Lung (tissue), 12 donors: ENCODE results near the gene APOBEC3B. TPM values are rescaled to one million over a fixed set of nuclear protein-coding genes. Genes with fewer than 3 reads are reported as not detected.

Experiments
- ATAC-seq: fragments of 200-7000 bp; cut with Tn5 transposase; one replicate; pipeline ENCODE4 v1.9.1; 2020; ENCODE audit warnings: moderate number of reproducible peaks; ENCODE audit not compliant: insufficient read depth, low FRiP score
- DNase-seq, 3 donors: peaks; one replicate each; pipeline ENCODE4 v3.0.0-alpha.2; 2013 to 2017
- H3K27ac ChIP-seq, 2 donors: one replicate each; pipeline ENCODE4 v1.5.1; 2013; ENCODE audit warnings: mild to moderate bottlenecking in 2 of 2, moderate library complexity in 2 of 2, control low read depth in 1 of 2, inconsistent platforms in 1 of 2, low read depth in 1 of 2, low read length in 1 of 2
- H3K27me3 ChIP-seq, 3 donors: one replicate each; pipeline ENCODE4 v1.5.1; 2013; ENCODE audit warnings: low read length in 2 of 3; ENCODE audit not compliant: control insufficient read depth in 3 of 3, insufficient read depth in 3 of 3
- H3K36me3 ChIP-seq, 4 donors: one replicate each; pipeline ENCODE4 v1.5.1; 2013; ENCODE audit warnings: low read length in 4 of 4, mild to moderate bottlenecking in 1 of 4, moderate library complexity in 1 of 4; ENCODE audit not compliant: control insufficient read depth in 4 of 4, insufficient read depth in 4 of 4
- H3K4me1 ChIP-seq, 5 donors: one replicate each; pipeline ENCODE4 v1.5.1; 2013; ENCODE audit warnings: low read length in 5 of 5, mild to moderate bottlenecking in 2 of 5, moderate library complexity in 1 of 5; ENCODE audit not compliant: control insufficient read depth in 5 of 5, insufficient read depth in 5 of 5
- H3K4me3 ChIP-seq: one replicate; pipeline ENCODE4 v1.5.1; 2013; ENCODE audit warnings: mild to moderate bottlenecking, control low read depth, moderate library complexity
- H3K9ac ChIP-seq, 2 donors: one replicate each; pipeline ENCODE4 v1.5.1; 2013; ENCODE audit warnings: low read length in 2 of 2, control low read depth in 1 of 2; ENCODE audit not compliant: insufficient read depth in 1 of 2
- H3K9me3 ChIP-seq, 4 donors: one replicate each; pipeline ENCODE4 v1.5.1; 2013; ENCODE audit warnings: low read length in 3 of 4, mild to moderate bottlenecking in 1 of 4, moderate library complexity in 1 of 4; ENCODE audit not compliant: control insufficient read depth in 4 of 4, insufficient read depth in 3 of 4
- CTCF ChIP-seq: IDR thresholded peaks from 2 replicates; pipeline ENCODE4 v1.5.1; 2012; ENCODE audit warnings: mild to moderate bottlenecking; ENCODE audit errors: control extremely low read depth, extremely low read depth
- WGBS, 2 donors: extraction: QIAGEN DNeasy Blood & Tissue Kit; methylation state at CpG; one replicate each; pipeline ENCODE4 v1.1.7; 2013; 5-methylcytosine and 5-hydroxymethylcytosine counted together
- polyA plus RNA-seq, 2 donors: library from polyadenylated mRNA; stranded (reverse); fragments of 200-250 nt; gene quantifications; one replicate each; pipeline ENCODE4 v1.2.1, GENCODE V29; 2013
- total RNA-seq, 2 donors: library from RNA; depleted of rRNA in 1 of 2; stranded (reverse); fragments of >200 nt in 1 of 2; gene quantifications; one replicate each; pipeline ENCODE4 v1.2.1, GENCODE V29; 2014 to 2021
- donor health status: control.
- donor health status: control.
- donor health status: Bipolar disorder and iron deficiency.
- donor health status: healthy.
- donor health status: DM: yes; HTN: yes; CAD: no.

The APOBEC3B gene
- total and polyA plus RNA-seq, 4 donors: 1.0 to 4.5 (median 3.5) TPM

GRCh38 chr22:38936562-38936961 lies 45.6 kb upstream of the APOBEC3B start:
- Histone ChIP-seq H3K4me1 (peaks cover 0 to 4% (median 0%) of the 10 kb centered on the region in 5 donors), H3K27ac (no peak overlapping the region), H3K9me3 (no peaks in the 10 kb centered on the region), H3K4me3 (no peak overlapping the region), H3K9ac (no peak overlapping the region), H3K36me3 (no peaks in the 10 kb centered on the region), H3K27me3 (no peaks in the 10 kb centered on the region)
- 79 to 82% methylated on average over 17 of the region's 17 CpGs for WGBS, 2 donors
- DNase-seq (no peak), ATAC-seq (no peak)
- TF ChIP-seq CTCF: no peak

GRCh38 chr22:38937036-38937435 lies 45.1 kb upstream of the APOBEC3B start:
- peaks cover 0 to 4% (median 0%) of the 10 kb centered on the region in 5 donors for H3K4me1 ChIP-seq
- H3K27ac ChIP-seq: no peak overlapping the region
- DNase-seq (no peak), ATAC-seq (no peak)
- no peaks in the 10 kb centered on the region for H3K27me3 ChIP-seq
- H3K9ac ChIP-seq: no peak overlapping the region
- no peak overlapping the region for H3K4me3 ChIP-seq
- WGBS, 2 donors: 93 to 97% methylated on average over 4 of the region's 4 CpGs
- H3K9me3 ChIP-seq: no peaks in the 10 kb centered on the region
- no peak for TF ChIP-seq CTCF
- no peaks in the 10 kb centered on the region for H3K36me3 ChIP-seq

- H3K4me1 ChIP-seq: peaks cover 0 to 4% (median 0%) of the 10 kb centered on the region in 5 donors
- H3K4me3 ChIP-seq: no peak overlapping the region
- no peaks in the 10 kb centered on the region for H3K9me3 ChIP-seq
- ATAC-seq: no peak
- no peak overlapping the region for H3K27ac ChIP-seq
- TF ChIP-seq CTCF: no peak
- no peaks in the 10 kb centered on the region for H3K36me3 ChIP-seq
- no peak for DNase-seq
- no peaks in the 10 kb centered on the region for H3K27me3 ChIP-seq
- no peak overlapping the region for H3K9ac ChIP-seq
- 85 to 94% methylated on average over 12 of the region's 12 CpGs for WGBS, 2 donors
Measured at GRCh38 chr22:38937541-38937940, 44.6 kb upstream of the APOBEC3B start.

- no peak overlapping the region for H3K27ac ChIP-seq
- peaks cover 0 to 4% (median 0%) of the 10 kb centered on the region in 5 donors for H3K4me1 ChIP-seq
- no peak for ATAC-seq
- DNase-seq: no peak
- H3K9me3 ChIP-seq: no peaks in the 10 kb centered on the region
- H3K9ac ChIP-seq: no peak overlapping the region
- H3K27me3 ChIP-seq: no peaks in the 10 kb centered on the region
- no peaks in the 10 kb centered on the region for H3K36me3 ChIP-seq
- WGBS, 2 donors: 82 to 87% methylated on average over 11 of the region's 11 CpGs
- H3K4me3 ChIP-seq: no peak overlapping the region
- TF ChIP-seq CTCF: no peak
Measured at GRCh38 chr22:38938221-38938620, 43.9 kb upstream of the APOBEC3B start.
